DND-41 (cell line): Measurements from ENCODE around the gene RBFOX2.

Source experiments
- EZH2 ChIP-seq: IDR thresholded peaks from 3 replicates; pipeline ENCODE4 v1.6.1; 2012; ENCODE audit warnings: borderline replicate concordance, low read depth, mild to moderate bottlenecking, moderate library complexity, low read length, inconsistent platforms; ENCODE audit not compliant: severe bottlenecking
- TF ChIP-seq, protein P1 (sequence below): IDR thresholded peaks from 2 replicates; pipeline ENCODE4 v1.5.1; 2012; ENCODE audit warnings: borderline replicate concordance, low read length, moderate library complexity, mild to moderate bottlenecking; ENCODE audit not compliant: poor library complexity, severe bottlenecking; ENCODE audit errors: extremely low read depth

GRCh38 chr22:35904752-35905151, 123.9 kb downstream of the RBFOX2 start:
- TF ChIP-seq, protein P1, sequence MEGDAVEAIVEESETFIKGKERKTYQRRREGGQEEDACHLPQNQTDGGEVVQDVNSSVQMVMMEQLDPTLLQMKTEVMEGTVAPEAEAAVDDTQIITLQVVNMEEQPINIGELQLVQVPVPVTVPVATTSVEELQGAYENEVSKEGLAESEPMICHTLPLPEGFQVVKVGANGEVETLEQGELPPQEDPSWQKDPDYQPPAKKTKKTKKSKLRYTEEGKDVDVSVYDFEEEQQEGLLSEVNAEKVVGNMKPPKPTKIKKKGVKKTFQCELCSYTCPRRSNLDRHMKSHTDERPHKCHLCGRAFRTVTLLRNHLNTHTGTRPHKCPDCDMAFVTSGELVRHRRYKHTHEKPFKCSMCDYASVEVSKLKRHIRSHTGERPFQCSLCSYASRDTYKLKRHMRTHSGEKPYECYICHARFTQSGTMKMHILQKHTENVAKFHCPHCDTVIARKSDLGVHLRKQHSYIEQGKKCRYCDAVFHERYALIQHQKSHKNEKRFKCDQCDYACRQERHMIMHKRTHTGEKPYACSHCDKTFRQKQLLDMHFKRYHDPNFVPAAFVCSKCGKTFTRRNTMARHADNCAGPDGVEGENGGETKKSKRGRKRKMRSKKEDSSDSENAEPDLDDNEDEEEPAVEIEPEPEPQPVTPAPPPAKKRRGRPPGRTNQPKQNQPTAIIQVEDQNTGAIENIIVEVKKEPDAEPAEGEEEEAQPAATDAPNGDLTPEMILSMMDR = no peak
- no peak for TF ChIP-seq EZH2
